HG03520 (cell line): ENCODE results near the gene TEAD4.
"Not testable (repeated sequence)": the region's sequence is repeated elsewhere in the genome, so short reads cannot be mapped to it uniquely, and the experiment has no call there.

Experiments
- ATAC-seq: cut with Tn5 transposase; IDR thresholded peaks from one replicate; pipeline ENCODE4 v1.9.1; 2021; ENCODE audit warnings: mild to moderate bottlenecking, moderate library complexity; ENCODE audit not compliant: unreplicated experiment

TEAD4 gene

DNA sequence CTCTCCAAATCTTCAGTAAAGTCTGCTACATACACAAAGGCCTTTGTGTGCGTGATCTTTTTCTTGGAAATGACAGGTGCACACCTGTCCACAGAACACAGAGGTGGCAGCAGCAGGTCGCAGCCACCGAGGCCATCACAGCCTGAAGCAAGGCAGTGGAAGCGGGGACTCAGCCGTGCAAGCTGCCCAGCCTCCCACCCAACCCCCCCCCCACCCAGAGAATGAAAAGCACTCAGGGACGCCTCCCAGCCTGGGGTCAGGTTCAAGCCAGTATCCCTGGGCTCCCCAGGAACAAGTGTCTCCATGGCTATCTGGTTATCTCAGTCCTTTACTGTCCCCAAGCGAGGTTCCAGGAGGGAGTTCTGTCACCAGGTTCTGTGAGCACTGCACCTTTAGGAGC, 86.8 kb downstream of the TEAD4 start:
- ATAC-seq: no peak

DNA sequence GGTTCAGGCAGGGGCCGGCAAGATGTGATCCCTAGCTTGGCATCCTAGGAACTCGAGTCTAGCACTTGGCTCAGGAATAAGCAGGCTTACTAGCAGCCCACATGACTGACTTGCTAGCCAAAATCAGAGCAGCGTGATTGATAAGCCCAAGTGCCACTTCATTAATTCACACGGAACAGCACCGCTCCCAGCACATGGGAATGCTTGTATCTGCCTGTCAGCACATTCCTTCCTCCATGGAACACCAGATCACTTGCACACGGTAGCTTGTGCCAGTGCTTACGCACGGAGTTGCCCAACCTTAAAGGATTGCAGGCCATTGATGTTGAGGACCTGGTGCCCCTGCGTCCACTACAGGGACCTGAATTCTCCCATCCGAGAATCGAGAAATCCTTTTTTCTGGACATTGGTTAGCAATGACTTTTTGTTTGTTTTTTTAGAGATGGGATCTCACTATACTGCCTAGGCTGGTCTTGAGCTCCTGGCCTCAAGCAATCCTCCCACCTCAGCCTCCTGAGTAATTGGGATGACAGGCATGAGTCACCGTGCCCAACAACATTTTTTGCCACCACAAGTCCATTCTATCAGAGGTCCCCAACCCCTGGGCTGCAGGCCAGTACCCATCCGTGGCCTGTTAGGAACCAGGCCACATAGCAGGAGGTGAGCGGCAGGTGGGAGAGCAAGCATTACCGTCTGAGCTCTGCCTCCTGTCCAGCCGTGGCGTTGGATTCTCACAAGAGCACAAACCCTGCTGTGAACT, 87.4 kb downstream of the TEAD4 start:
- no peak for ATAC-seq

DNA sequence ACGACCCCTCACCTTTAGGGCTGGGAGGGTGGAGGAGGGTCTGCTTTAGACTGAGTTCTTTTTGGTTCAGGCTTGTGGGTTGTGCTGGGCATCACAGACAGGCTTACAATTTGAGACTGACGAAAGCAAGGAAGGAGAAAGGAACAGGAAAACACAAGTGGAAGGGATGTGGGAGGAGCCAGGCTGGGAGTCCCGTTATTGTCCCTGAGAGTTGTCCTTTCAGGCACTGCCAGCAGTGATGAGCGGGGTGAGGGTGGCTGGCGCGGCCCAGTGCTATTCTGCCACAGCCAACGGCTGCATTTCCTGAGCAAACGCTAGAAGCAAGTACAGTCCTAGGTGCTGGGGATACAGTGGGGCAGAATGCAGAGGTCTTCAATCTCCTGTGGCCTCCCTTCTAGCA, 88.8 kb downstream of the TEAD4 start:
- no peak for ATAC-seq

DNA sequence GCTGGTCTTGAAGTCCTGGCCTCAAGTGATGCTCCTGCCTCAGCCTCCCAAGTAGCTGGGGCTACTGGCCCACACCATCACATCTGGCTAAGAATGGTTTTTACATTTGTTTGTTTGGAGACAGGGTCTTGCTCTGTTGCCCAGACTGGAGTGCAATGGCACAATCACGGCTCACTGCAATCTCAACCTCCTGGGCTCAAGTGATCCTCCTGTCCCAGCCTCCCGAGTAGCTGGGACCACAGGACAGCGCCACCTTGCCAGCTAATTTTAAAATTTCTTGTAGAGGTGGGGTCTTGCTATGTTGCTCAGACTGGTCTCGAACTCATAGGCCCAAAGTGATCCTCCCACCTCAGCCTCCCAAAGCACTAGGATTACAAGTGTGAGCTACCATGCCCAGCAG, 89.3 kb downstream of the TEAD4 start:
- no peak for ATAC-seq

DNA sequence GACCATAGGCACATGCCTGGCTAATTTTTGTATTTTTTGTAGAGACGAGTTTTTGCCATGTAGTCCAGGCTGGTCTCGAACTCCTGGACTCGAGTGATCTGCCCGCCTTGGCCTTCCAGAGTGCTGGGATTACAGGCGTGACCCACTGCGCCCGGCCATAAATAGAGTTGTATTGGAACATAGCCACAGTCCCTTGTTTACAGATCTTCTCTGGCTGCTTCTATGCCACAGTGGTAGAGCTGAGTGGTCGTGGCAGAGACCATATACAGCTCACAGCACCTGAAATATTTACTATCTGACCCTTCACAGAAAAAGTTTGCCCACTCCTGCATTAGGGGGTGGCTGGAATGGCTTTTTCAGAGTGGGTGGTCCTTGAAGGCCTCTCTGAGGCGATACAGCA, 90.0 kb downstream of the TEAD4 start:
- ATAC-seq: no peak

DNA sequence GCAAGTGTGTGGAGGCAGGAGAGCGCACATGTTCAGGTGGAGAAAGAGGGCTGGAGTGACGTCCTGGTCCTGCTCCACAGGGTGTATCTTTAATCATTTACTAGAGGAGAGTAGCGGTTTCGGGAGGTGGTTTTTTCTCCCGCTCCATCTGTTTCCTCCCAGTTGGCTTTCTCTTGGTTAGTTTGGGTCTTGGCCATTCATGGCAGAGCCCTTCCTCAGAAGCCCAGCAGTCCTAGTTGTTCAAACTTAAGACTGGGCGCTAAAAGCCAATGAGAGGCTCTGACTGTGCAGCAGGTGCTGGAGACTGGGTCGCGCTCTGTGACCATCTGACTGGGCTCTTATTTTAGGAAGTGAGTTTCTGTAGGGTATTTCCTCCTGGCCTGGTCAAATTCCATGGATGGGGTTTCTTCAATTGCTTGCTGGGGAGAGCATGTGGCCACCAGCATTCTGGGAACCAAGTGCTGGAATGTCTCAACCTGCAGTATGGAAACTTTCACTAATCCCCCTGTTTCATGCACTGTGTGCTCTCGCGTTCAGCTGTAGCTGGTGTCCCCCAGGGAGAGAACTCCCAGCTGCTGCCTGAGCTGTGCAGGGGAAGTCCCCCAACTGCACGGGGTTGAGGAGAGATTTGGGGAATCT, 90.5 kb downstream of the TEAD4 start:
- no peak for ATAC-seq

DNA sequence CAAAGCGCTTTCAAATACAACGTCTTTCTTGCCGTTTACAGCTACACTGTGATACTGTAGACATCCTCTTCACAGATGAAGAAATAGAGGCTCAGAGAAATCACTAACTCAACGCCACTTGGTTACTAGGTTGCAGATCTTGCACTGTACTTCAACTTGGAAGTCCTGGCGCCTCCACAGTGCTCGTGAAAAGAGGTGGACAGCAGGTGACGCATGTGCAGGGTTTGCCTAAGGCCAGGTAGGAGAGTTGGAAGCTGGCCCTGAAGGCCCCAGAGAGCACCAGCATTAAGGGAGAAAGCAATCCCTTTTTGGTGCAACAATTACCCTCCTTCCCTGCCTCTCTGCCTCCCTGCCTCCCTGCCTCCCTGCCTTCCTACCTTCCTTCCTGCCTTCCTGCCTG, 95.2 kb downstream of the TEAD4 start:
- no peak for ATAC-seq

DNA sequence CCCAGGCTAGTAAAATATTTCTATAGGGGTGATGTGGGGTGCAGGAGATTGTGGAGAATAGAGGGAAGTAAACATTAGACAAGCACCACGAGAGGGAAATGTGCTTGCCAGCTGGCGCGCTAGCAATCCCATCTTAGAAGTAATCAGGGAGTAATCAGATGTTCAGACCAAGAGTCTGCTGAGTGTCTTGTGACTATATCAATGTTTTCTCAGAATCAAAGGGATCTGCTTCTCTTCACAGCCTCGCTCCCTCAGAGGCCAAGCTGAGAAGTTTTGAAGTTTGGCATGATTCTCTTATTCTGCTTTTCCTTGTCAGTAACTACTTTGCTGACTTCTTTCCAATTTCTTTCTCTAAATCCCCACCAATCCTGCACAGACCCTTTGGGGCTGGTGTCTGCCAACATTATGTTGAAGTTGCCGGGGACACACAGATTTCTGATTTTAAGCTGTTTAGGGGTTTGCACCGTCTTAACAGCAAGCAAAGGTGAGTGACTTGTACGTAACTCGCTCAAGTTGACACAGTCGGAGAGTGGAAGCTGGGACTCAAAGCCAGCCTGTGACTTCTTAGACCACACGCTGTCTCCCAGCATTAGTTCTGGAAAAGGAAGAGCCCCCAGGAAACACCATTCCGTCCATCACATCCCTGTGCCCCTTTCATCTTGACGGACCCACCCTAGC, 96.0 kb downstream of the TEAD4 start:
- ATAC-seq: no peak

DNA sequence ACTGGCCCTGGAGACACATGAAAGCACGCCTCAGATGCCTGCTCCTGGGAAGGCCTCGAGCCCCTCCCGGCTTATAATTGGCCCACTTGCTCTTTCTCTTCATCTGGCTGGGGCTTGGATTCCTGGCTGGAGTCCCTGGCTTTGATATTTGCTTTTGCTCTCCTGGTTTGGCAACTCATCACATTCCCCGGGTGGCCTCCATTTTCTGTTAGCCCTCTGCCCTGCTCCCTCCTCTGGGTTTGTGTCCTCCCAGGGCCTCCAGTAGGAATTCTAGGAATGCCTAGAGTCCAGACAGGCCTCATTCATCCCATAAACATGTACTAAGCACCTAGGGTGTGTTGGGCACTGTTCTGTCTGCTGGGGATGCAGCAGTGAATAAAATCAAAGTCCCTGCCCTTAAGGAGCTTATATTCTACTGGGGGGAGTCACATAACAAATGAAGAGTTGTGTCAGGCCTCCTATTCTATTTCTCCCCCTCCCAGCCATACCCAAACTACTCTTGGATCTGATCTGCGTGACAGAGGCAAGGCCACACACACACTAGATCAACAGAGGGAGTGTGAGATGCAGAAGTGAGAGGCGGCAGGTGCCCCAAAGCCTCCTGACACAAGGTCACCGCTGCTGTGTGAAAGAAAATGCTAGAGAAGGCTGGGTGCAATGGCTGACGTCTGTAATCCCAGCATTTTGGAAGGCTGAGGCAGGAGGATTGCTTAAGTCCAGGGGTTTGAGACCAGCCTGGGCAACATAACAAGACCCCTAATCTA, 96.7 kb downstream of the TEAD4 start:
- ATAC-seq: no peak

DNA sequence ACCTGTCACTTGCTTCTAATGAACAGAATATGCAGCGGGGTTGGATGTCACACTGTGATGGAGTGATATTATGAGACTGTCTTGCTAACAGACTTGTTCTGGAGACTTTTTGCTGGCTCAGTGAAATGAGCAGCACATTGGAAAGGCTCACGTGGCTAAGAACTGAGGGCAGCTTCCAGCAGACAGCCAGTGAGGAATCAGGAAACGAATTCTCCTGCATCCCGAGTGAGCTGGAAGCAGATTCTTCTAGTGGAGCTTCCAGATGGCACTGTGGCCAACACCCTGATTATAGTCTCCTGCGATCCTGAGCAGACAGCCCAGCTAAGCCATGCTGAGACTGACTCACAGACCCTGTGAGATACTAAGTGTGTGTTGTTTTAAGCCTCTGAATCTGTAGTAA, 101.9 kb downstream of the TEAD4 start:
- ATAC-seq: no peak

DNA sequence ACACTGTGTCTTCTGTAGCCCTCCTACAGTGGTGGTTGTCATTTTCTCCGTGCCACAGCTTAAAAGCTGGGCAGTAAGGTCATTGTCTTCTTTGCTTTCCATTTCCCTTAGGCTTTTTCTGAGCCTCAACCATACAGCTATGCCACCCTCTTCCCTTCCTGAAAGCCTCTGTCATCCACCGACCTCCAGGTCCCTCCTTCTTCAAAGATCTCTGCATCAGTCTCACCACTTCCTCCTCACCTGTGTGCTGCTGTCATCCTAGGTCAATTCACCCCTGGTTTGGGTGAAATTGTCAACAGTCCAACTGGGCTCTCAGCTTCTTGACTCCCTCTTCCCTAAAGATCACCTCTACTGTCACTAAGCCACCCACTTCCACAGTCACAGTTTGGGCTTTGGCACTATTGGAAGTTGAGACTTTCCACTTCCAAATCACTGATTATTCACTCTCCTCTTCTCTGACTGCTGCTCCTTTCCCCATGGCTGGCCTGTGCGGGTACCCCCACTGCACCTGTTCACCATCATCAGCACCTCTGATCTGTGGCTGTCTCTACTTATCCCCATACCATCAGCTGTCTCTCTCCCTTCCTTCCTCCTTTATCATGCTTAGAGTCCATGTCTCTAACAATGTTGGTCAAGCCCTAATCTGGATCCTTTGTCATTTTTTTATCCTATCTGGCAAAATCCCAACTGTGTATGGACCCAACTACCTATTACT, 102.5 kb downstream of the TEAD4 start:
- no peak for ATAC-seq

DNA sequence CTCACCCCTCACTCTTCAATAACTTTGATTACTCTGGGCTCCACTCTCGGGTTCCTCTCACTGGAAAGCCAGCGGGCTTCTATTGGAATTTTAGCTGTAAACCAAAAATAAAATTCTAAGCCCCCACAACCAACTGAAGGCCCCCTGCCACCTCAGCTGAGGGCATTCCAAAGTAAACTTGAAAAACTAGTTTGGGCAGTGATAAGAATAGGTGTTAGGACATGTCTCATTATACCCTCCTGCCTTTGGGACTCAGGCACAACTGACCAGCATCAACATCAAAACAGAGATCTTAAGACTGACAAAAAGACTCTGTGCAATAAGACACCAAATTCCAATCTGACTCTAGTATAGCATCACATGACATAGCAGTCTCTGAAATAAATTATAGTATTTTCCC, 106.1 kb downstream of the TEAD4 start:
- no peak for ATAC-seq

DNA sequence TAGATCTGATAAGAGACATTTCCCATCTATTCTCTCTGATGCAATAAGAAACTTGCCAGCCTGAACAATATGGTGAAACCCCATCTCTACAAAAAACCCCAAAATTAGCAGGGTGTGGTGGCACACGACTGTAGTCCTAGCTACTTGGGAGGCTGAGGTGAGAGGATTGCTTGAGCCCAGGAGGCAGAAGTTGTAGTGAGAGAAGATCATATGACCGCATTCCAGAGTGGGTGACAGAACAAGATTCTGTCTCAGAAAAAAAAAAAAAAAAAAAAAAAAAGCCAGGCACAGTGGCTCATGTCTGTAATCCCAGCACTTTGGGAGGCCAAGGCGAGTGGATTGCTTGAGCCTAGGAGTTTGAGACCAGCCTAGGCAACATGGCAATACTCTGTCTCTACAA, 106.6 kb downstream of the TEAD4 start:
- ATAC-seq: not testable (repeated sequence)

DNA sequence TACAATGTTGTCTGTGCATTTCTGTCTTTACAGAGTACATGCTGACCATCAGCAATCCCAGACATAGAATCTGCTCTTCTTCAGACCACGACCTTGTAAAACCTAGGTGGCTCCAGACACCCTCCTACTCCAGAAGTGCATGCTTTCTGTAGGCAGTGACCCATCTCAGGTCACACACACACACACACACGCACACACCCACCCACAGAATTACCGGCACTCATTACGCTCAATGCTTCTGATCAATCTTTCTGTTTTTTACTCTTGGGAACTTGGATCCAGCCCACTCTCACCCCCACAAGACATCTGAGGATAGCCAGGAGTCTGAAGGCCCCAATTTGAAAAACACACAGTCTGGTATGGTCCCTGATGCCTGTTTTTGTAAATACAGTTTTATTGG, 110.5 kb downstream of the TEAD4 start:
- ATAC-seq: no peak

DNA sequence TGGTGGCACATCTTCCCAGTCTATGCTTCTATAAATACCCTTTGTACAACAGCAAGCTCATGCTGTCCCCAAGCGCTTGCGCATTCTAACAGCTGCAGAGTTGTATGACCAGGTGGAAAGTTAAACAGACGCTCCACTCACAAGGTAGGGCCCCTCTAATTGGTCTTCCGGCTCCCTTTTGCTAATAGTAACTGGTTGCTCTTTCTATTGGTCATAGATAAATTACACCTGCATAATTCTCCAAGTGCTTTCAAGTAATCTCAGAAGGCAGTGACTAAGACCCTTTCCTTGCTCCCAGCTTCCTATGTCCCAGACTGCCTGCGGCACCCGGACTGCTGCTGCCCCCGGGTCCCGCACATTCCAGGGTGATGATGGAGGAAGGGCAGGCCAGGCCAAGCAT, 111.9 kb downstream of the TEAD4 start:
- ATAC-seq: no peak

DNA sequence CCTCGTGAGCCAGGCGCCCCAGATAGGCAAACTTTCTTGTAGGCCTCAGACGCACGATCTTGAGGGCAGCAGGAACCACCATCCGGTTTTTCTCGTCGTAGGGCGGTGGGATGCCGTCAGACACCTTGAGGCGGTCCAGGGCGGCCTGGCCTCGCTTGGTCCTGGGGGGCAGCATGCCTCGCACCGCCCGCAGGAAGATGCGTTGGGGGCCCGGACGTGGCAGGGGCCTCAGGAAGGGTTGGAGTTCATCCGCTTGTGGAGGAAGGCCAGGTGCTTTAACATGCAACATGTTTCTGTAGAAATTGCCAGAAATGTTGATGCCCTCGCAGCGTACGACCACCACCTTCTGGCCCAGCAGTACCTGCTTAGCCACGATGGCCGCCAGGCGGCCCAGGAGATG, 112.5 kb downstream of the TEAD4 start:
- ATAC-seq: no peak

DNA sequence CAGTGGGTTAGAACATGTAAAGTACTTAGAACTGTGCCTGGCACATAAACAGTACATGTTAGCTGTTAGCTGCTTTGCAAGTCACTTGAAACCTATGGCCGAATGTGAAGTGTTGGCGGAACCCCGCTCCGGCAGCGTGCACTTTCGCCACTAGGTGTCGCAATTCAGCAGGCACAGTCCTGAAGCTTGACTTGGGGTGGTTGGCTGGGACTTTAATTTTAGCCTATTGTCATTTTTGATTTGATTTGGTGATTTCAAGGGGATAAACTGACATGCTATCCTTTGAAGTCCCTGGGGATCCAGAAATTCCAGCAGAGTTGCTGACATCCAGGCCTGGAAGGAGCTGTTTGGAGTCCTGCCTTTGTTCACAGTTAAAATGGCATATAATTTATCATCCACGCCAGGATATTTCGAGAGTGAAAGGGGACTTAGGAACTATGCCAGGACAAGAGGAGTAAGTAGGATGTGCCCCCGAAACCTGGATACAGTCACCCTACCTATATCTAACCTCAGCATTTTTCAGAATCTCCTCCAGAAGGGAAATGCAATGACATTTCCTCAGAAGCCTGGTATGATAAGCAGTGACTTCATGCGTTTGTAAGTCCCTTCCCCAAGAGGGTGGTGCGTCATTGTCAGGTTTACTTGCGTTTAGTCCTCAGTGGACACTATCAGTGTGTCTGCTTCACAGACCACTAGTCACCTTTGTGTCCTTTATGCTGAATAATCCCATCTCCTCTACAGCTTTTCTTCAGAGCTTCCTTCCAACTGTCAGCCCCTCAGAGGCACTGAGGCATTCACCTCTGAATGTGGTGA, 114.4 kb downstream of the TEAD4 start:
- ATAC-seq: no peak

DNA sequence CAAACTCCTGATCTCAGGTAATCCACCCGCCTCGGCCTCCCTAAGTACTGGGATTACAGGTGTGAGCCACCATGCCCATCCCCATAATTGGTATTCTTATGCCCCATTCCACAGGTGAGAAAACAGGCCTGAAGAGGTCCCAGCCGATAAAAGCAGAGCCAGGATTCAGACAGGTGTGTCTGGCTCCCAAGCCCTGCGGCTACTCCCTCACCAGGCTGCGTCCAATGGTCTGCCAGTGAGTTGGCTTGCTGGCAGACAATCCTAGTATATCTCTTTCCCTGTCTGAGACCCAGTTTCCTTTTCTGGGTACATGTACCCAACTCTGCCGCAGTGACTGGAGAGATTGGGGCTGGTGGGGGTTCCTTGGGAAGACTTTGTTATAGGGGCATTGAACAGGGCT, 116.1 kb downstream of the TEAD4 start:
- no peak for ATAC-seq

DNA sequence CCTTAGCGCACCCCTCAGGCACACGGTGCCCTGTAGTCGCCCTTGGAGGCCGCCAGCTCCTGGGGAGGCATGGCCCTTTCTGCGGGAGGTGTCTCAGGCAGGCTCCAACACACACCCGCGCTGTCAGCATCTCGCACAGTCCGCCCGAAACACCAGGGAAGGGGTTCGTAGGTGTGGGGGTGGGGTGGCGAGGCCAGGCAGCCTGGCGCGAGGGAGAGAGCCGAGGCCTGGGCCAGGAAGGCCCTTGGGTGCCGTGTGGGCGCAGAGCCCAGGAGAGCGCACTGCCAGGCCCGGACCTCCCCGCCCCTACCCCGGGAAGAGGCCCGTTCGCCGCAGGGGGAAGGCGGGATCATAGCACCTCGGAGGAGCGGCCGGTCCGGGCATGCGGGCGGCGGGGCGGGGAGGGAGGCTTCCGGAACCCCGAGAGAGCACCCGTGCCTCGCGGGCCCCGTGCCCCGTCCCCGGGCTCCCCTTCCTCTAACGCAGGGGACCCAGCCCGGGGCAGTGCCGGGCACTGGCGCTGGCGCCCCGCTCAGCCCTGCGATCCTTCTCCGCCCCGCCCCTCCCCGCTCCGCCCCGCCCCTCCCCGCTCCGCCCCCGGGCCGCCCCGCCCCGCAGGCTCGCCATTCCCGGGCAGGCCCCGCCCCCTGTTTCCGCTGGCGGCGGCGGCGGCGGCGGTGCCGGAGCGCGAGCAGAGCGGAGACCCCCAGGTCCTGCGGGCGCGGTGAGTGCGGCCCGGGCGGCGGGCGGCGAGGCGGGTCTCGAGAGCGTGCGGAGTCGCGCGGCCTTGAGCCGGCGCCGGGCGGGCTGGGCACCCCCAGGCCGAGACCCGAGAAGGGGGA, 117.8 kb downstream of the TEAD4 start, which contains the start of gene TSPAN9:
TSS of gene TSPAN9 (plus strand) at position 650 of the 842 bp plus-strand sequence. CDS start 123,815 bp downstream, outside the sequence.
- peak; percentile 51 for ATAC-seq
